ENCODE measurements around the gene VWA3B. TPM values are rescaled to one million over a fixed set of nuclear protein-coding genes. Genes with fewer than 3 reads are reported as not detected.

VWA3B gene
- total and polyA plus RNA-seq, 2 experiments from 2014 or later, result 0.80 TPM; not detected in 1

- no peak overlapping the region for H3K27ac ChIP-seq
- 36% methylated on average over 13 of the region's 13 CpGs for WGBS (ENCODE audit: low lambda C conversion rate, missing lambda C conversion rate)
- peak overlapping the region; percentile 69 for H2AFZ ChIP-seq
- no peak for TF ChIP-seq CTCF (IDR thresholded peaks at IDR 0.05; ENCODE audit: poor library complexity)
- TF ChIP-seq EZH2phosphoT487 (IDR thresholded peaks at IDR 0.05; ENCODE audit: low read depth, severe bottlenecking, unreplicated experiment), result no peak
- TF ChIP-seq EZH2 (IDR thresholded peaks at IDR 0.05; ENCODE audit: borderline replicate concordance), result no peak
- H4K20me1 ChIP-seq (ENCODE audit: insufficient read depth, poor library complexity, severe bottlenecking), result no peaks in the 10 kb centered on the region
- peak overlapping the region; percentile 38 for H3K4me3 ChIP-seq
- no peaks in the 10 kb centered on the region for H3K36me3 ChIP-seq (replicated peaks; ENCODE audit: insufficient read depth, low read depth)
- peaks cover 4% of the 10 kb centered on the region for H3K4me1 ChIP-seq (ENCODE audit: insufficient read depth)
- peaks cover 3% of the 10 kb centered on the region for H3K27me3 ChIP-seq
- H3K4me2 ChIP-seq, result peak overlapping the region; percentile 86
- H3K9me2 ChIP-seq (replicated peaks; ENCODE audit: insufficient read depth), result no peaks in the 10 kb centered on the region
- H3K9me3 ChIP-seq (ENCODE audit: low read depth), result no peaks in the 10 kb centered on the region
- no peaks in the 10 kb centered on the region for H3K79me2 ChIP-seq
- DNase-seq (ENCODE audit: low spot score), result no peak
Observed at GRCh38 chr2:98087447-98088020, 567 bp downstream of the VWA3B start.

GRCh38 chr2:98088261-98088660 lies 1.3 kb downstream of the VWA3B start:
- DNase-seq (ENCODE audit: low spot score), result no peak

GRCh38 chr2:98089941-98090340 lies 3.0 kb downstream of the VWA3B start:
- Histone ChIP-seq H3K27me3 (peaks cover 3% of the 10 kb centered on the region), H3K9me3 (ENCODE audit: low read depth) (no peaks in the 10 kb centered on the region), H3K4me1 (ENCODE audit: insufficient read depth) (peaks cover 4% of the 10 kb centered on the region), H3K4me2 (no peak overlapping the region), H2AFZ (no peak overlapping the region), H3K27ac (no peak overlapping the region), H3K9me2 (replicated peaks; ENCODE audit: insufficient read depth) (no peaks in the 10 kb centered on the region), H3K36me3 (replicated peaks; ENCODE audit: insufficient read depth, low read depth) (no peaks in the 10 kb centered on the region), H3K4me3 (no peak overlapping the region), H3K79me2 (no peaks in the 10 kb centered on the region), H4K20me1 (ENCODE audit: insufficient read depth, poor library complexity, severe bottlenecking) (no peaks in the 10 kb centered on the region)
- TF ChIP-seq CTCF (IDR thresholded peaks at IDR 0.05; ENCODE audit: poor library complexity) (no peak), EZH2 (IDR thresholded peaks at IDR 0.05; ENCODE audit: borderline replicate concordance) (no peak), EZH2phosphoT487 (IDR thresholded peaks at IDR 0.05; ENCODE audit: low read depth, severe bottlenecking, unreplicated experiment) (no peak)
- DNase-seq (ENCODE audit: low spot score), result no peak

More at GRCh38 chr2:98088261-98088660, 1.3 kb downstream of the VWA3B start:
- Histone ChIP-seq H4K20me1 (ENCODE audit: insufficient read depth, poor library complexity, severe bottlenecking) (no peaks in the 10 kb centered on the region), H3K4me3 (no peak overlapping the region), H2AFZ (no peak overlapping the region), H3K36me3 (replicated peaks; ENCODE audit: insufficient read depth, low read depth) (no peaks in the 10 kb centered on the region), H3K4me1 (ENCODE audit: insufficient read depth) (peaks cover 4% of the 10 kb centered on the region), H3K9me2 (replicated peaks; ENCODE audit: insufficient read depth) (no peaks in the 10 kb centered on the region), H3K9me3 (ENCODE audit: low read depth) (no peaks in the 10 kb centered on the region), H3K4me2 (no peak overlapping the region), H3K79me2 (no peaks in the 10 kb centered on the region), H3K27ac (no peak overlapping the region), H3K27me3 (peaks cover 3% of the 10 kb centered on the region)
- TF ChIP-seq EZH2 (IDR thresholded peaks at IDR 0.05; ENCODE audit: borderline replicate concordance), result no peak
- TF ChIP-seq CTCF (IDR thresholded peaks at IDR 0.05; ENCODE audit: poor library complexity), result no peak
- no peak for TF ChIP-seq EZH2phosphoT487 (IDR thresholded peaks at IDR 0.05; ENCODE audit: low read depth, severe bottlenecking, unreplicated experiment)
- 97% methylated on average over 5 of the region's 5 CpGs for WGBS (ENCODE audit: low lambda C conversion rate, missing lambda C conversion rate)
